IPS DF 19.7 (cell line): ENCODE data around the gene LIN7B.
"Not testable (repeated sequence)": the region's sequence is repeated elsewhere in the genome, so short reads cannot be mapped to it uniquely, and the experiment has no call there.

Experiments
- DNase-seq: peaks from one replicate; pipeline ENCODE4 v3.0.0-alpha.2; 2013; ENCODE audit warnings: low read depth, low spot score

Gene LIN7B

DNA sequence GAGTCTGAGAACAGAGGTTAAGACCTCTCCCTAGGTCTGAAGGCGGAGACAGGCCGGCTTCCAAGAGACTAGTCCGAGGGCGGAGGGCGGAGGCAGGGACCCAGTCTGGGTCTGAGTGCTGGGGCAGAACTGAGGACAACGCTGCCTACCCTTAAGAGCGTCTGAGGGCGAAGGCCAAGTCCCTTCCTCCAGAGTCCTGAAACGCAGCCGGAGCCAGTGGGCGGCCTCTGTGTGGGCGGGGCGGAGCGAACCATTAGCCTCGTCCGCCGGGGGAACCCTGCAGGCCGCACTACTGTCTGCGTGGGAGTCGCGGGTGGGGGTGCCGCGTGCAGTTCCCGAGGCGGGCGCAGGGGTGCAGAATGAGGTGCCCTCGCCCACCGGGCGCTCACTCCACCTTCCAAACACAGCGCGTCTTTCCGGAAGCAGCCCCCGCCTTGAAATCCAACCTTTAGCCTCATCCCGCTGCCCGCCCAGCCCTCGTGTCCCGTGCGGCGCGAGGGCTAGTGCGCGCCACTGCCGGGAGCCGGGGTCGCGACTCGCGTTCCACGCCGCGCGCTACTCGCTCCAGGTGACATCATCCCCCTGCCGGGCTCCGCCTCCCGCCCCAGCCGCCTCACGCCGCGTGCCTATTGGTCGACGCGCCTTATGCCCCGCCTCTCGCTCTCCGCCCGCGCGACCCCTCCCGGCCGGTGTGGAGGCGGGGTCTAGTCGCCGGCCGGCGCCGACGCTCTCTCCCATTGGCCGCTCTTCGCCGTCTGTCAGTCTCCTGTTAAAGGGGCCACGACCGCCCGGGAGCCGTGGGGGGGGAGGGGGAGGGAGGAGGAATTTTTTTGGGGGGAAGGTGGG, 4.6 kb downstream of the LIN7B start, which contains the start of gene C19orf73:
Gene C19orf73 (minus strand): TSS at position 579 of the 846 bp plus-strand sequence. CDS start 121 bp downstream, at position 458.
- DNase-seq = no peak

- DNase-seq = no peak
Measured at GRCh38 chr19:49119411-49120324, 5.5 kb downstream of the LIN7B start, which contains the start of gene PPFIA3. Gene PPFIA3, plus strand, starts transcription at chr19:49119544. Its CDS starts 8,330 bp downstream, at chr19:49127874.

DNA sequence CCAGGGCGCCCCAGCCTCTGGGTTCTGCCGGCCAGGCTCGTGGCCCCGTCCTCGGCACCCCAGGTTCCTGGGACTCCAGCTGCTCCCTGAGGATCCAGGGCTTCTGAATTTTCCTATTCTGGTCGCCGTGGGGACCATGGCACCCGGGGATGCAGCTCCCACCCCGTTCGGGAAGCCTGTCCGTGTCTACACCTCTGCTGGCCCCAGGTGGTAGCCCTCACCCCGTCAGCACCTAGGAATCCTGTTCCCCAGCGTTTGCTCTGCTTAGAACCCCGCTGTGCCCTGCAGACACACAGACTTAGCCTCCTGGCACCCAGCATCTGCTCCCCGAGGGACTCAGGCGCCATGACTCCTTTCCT, 6.1 kb downstream of the LIN7B start:
- no peak for DNase-seq

- no peak for DNase-seq
Measured at GRCh38 chr19:49120868-49121267, 6.7 kb downstream of the LIN7B start.

- DNase-seq = not testable (repeated sequence)
Measured at GRCh38 chr19:49121841-49122240, 7.7 kb downstream of the LIN7B start.

GRCh38 chr19:49123285-49123684, 9.1 kb downstream of the LIN7B start:
- not testable (repeated sequence) for DNase-seq

DNA sequence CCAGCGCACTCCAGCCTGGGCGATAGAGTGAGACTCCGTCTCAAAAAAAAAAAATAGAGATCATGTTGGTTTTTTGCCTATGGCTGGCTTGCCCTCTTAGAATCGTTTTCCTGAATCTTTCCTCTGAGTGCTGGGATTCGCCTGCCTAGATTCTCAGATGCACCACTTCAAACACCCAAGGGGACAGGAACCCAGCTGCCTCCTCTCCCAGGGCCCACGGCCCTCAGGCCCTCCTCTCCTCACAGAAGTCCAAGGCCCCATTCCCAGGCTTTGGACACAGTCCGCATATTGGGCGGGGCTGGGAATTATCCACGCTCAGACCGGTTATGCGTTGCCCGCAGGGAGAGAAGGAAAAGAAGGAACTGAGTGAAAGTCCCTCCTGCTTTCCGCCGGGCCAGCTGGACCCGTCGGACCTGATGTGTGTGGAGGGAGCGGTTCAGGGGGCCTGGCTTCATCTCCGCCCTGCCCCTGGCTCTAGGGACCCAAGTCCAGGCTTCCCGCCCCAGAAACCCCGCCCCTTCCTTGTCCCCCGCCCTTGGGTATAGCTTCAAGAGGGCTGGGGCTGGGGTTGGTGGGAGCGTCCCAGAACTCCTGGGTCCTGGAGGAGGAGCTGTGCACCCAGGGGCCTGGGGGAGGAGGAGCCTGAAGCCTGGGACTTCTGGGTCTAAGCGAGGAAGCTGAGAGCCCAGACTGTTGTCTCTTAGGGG, 11.0 kb downstream of the LIN7B start:
- no peak for DNase-seq

DNA sequence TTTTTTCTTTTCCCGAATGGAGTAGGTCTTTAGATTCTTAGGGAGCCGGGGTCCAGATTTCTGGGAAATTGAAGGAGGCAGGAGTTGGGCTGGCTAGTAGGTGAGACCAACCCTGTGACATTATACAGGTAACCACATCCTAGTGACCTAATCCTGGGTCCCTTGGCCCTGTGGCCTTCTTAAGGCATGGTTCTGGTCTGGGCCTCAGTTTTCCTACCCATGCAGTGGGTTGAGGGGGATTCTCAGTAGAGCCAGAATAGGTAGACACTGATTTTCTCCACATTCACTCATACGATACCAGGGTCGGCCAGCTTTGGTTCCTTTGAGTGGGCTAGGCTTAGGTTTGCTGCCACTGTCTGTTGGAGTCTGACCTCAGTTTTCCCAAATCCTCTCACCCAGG, 12.4 kb downstream of the LIN7B start:
- no peak for DNase-seq

DNA sequence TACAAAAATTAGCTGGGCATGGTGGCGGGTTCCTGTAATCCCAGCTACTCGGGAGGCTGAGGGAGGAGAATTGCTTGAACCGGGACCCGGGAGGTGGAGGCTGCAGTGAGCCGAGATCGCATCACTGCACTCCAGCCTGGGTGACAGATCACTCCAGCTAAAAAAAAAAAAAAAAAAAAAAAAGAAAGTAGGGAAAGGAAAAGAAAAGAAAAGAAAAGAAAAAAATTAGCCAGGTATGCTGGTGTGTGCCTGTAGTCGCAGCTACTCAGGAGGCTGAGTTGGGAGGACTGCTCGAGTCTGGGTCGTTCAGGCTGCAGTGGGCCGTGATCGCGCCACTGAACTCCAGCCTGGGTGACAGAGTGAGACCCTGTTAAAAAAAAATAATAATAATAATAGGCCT, 13.1 kb downstream of the LIN7B start:
- DNase-seq = not testable (repeated sequence)

DNA sequence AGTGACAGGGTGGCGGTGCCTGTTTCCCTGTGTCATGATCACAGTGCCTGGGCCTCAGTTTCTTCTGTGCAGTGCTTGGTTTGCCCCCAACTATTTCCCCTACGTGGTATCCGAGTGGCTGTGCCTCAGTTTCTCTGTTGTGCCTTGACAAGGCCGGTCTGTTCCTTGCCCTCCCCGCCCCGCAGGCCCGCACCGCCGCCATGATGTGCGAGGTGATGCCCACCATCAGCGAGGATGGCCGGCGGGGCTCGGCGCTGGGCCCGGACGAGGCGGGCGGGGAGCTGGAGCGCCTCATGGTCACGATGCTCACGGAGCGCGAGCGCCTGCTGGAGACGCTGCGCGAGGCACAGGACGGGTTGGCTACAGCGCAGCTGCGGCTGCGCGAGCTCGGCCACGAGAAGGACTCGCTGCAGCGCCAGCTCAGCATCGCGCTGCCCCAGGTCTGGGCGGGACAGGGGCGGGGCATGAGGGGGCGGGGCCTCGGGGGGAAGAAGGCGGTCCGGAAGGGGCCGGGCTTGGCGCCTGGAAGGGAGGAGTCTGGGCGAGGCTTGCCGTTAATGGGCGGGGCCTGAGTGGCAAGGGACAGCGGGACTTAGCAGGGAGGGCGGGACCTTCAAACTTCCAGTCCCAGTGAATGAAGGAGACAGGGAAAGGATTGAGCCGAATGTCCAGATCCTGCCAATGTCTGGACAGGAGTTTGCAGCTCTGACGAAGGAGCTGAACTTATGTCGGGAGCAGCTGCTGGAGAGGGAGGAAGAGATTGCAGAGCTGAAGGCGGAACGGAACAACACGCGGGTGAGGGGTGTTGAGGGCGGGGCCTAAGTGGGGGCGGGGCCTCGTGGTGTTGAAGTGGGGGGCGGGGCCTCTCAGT, 13.7 kb downstream of the LIN7B start:
- DNase-seq = no peak

- DNase-seq = no peak
Measured at GRCh38 chr19:49128545-49129237, 14.5 kb downstream of the LIN7B start.

- DNase-seq = no peak
Measured at GRCh38 chr19:49129238-49129583, 15.0 kb downstream of the LIN7B start.

GRCh38 chr19:49130325-49130724, 16.2 kb downstream of the LIN7B start:
- no peak for DNase-seq

- DNase-seq = no peak
Measured at GRCh38 chr19:49132974-49133609, 18.9 kb downstream of the LIN7B start.

DNA sequence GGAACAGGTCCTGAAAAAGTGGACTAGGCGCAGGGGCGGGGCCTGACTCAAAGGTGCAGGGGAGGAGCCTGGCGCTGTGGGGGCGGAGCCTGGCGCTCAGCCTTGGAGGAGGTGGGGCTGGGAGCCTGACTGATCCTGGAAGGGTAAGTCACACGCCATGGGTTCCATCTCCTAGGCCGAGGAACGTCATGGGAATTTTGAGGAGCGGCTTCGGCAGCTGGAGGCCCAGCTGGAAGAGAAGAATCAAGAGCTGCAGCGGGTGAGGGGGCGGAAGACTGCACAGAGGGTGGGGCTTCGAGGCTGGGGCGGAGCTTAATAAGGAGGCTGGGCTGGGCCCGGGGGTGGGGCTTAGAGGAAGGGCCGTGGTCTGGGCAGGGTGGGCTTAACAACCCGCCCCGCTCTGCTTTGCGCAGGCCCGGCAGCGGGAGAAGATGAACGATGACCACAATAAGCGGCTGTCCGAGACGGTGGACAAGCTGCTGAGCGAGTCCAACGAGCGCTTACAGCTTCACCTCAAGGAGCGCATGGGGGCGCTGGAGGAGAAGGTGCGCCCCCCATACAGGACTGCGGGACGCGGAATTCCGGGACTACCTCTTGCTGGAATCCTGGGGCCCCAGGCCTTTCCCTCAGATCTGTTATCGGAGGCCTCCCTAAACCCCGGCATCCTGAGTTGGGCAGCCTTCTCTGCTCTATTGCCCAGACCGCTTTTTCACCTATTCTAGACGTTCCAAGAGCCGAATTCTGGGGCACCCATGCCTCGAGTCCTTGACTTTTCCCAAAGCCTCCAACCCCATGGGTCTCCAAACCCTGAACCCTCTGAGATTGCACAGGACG, 19.7 kb downstream of the LIN7B start:
- no peak for DNase-seq

- DNase-seq = no peak
Measured at GRCh38 chr19:49135686-49136085, 21.5 kb downstream of the LIN7B start.

- no peak for DNase-seq
Measured at GRCh38 chr19:49136771-49137171, 22.6 kb downstream of the LIN7B start.

DNA sequence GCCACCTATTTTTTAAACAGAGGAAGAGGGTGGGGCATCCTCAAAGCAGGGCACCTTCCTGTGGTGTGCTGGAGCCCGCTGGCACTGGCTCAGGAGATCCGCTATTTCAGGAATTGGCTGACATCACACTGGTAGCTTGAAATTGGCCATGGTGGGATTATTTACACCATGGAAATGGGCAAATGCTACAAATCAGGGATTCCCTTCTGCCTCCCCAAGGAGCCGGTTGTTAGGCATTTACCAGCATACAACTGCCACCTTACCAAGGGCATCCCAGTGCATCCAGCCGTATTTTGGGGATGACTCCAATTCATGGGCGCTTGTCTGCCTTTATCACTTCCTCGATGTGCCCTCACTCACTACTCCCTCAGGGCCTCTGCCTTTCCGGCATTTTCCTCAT, 26.8 kb downstream of the LIN7B start:
- no peak for DNase-seq

GRCh38 chr19:49141352-49141751, 27.2 kb downstream of the LIN7B start:
- no peak for DNase-seq
